ENCODE data around the gene FARS2. TPM values are rescaled to one million over a fixed set of nuclear protein-coding genes. Genes with fewer than 3 reads are reported as not detected.

Gene FARS2
- total RNA-seq, 1 donor from 2014 or later: 23.3 TPM

DNA sequence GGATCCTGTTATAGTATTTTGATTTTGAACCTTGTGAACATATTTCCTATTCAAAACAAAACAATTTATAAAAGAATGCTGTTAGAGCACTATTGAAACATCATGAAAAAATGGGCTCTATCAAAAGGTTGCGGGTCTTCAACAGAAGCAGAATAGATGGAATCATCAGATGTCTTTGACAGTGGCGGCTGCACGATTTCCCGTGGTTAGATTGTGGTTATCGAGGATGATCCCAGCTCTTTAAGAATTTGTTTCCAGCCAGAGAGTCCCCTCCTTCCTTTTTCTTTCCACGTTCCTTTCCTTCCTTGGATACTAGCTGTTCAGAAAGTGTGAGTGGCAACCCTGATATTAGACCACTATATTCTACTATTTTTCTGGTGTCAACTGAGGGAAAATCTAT lies 163.4 kb downstream of the FARS2 start:
- TF ChIP-seq, protein P1, sequence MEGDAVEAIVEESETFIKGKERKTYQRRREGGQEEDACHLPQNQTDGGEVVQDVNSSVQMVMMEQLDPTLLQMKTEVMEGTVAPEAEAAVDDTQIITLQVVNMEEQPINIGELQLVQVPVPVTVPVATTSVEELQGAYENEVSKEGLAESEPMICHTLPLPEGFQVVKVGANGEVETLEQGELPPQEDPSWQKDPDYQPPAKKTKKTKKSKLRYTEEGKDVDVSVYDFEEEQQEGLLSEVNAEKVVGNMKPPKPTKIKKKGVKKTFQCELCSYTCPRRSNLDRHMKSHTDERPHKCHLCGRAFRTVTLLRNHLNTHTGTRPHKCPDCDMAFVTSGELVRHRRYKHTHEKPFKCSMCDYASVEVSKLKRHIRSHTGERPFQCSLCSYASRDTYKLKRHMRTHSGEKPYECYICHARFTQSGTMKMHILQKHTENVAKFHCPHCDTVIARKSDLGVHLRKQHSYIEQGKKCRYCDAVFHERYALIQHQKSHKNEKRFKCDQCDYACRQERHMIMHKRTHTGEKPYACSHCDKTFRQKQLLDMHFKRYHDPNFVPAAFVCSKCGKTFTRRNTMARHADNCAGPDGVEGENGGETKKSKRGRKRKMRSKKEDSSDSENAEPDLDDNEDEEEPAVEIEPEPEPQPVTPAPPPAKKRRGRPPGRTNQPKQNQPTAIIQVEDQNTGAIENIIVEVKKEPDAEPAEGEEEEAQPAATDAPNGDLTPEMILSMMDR (conservative IDR thresholded peaks at IDR 0.05): no peak
- Mint-ChIP-seq H3K4me3 (no peak overlapping the region), H3K27ac (ENCODE audit: unreplicated experiment) (no peak overlapping the region), H3K27me3 (ENCODE audit: low read depth) (no peaks in the 10 kb centered on the region), H3K9me3 (no peaks in the 10 kb centered on the region), H3K36me3 (ENCODE audit: low read depth) (peaks cover 15% of the 10 kb centered on the region), H3K4me1 (peaks cover 4% of the 10 kb centered on the region)
- no peak for DNase-seq (ENCODE audit: low read depth, low spot score)

DNA sequence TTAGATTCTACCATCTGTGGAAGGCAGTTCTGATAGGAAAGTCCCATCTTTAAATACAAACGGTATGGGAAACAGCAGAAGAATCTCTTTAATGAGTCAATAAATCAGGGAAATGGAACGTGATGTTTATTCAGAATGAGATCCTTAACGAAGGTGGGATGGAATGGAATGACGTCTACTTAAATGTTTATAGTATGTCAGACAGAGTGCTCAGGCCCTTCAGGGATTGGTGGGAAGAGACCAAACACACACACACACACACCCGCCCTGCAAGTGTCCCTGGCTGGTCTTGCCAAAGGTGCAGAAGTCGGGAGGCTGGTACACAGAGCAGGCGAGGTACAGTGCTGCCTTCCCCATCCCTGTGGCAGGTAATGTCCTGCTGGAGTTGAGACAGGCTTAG lies 164.0 kb downstream of the FARS2 start:
- Mint-ChIP-seq H3K4me3 (no peak overlapping the region), H3K4me1 (peaks cover 4% of the 10 kb centered on the region), H3K36me3 (ENCODE audit: low read depth) (peaks cover 10% of the 10 kb centered on the region), H3K27me3 (ENCODE audit: low read depth) (no peaks in the 10 kb centered on the region), H3K9me3 (no peaks in the 10 kb centered on the region), H3K27ac (ENCODE audit: unreplicated experiment) (peak overlapping the region; percentile 80)
- TF ChIP-seq, protein P1 (conservative IDR thresholded peaks at IDR 0.05): no peak
- DNase-seq (ENCODE audit: low read depth, low spot score): no peak

GRCh38 chr6:5425797-5426196 lies 164.5 kb downstream of the FARS2 start:
- no peak overlapping the region for H3K27ac Mint-ChIP-seq (ENCODE audit: unreplicated experiment)
- H3K9me3 Mint-ChIP-seq: no peaks in the 10 kb centered on the region
- peaks cover 4% of the 10 kb centered on the region for H3K4me1 Mint-ChIP-seq
- no peak overlapping the region for H3K4me3 Mint-ChIP-seq
- H3K27me3 Mint-ChIP-seq (ENCODE audit: low read depth): no peaks in the 10 kb centered on the region
- peaks cover 10% of the 10 kb centered on the region for H3K36me3 Mint-ChIP-seq (ENCODE audit: low read depth)
- TF ChIP-seq, protein P1 (conservative IDR thresholded peaks at IDR 0.05): no peak
- no peak for DNase-seq (ENCODE audit: low read depth, low spot score)

- DNase-seq (ENCODE audit: low read depth, low spot score): no peak
- TF ChIP-seq, protein P1 (conservative IDR thresholded peaks at IDR 0.05): no peak
- H3K4me1 Mint-ChIP-seq: no peaks in the 10 kb centered on the region
- no peak overlapping the region for H3K27ac Mint-ChIP-seq (ENCODE audit: unreplicated experiment)
- H3K9me3 Mint-ChIP-seq: no peaks in the 10 kb centered on the region
- no peak overlapping the region for H3K4me3 Mint-ChIP-seq
- no peaks in the 10 kb centered on the region for H3K27me3 Mint-ChIP-seq (ENCODE audit: low read depth)
- H3K36me3 Mint-ChIP-seq (ENCODE audit: low read depth): no peaks in the 10 kb centered on the region
Observed at GRCh38 chr6:5427586-5427985, 166.3 kb downstream of the FARS2 start.

DNA sequence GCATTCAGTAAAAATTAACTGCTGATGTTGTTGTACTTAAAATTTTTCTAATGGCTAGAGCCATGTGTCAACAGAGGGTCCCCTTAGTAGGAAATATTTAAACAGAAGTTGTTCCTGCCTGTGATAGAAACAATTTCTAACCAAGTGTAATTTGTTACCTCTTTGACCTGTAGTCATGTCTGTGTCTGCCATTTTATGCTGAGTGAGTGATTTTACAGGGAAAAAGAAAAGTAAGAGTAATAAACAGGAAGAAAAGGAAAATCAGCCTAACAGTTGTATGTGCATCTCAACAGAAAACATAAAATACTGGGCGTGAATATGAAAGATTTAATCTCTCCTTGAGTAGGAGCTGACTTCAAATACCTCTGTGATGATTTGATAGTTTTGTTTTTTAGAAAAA lies 172.0 kb downstream of the FARS2 start:
- peaks cover 7% of the 10 kb centered on the region for H3K36me3 Mint-ChIP-seq (ENCODE audit: low read depth)
- peaks cover 5% of the 10 kb centered on the region for H3K9me3 Mint-ChIP-seq
- TF ChIP-seq, protein P1 (conservative IDR thresholded peaks at IDR 0.05): no peak
- H3K4me3 Mint-ChIP-seq: no peak overlapping the region
- no peak overlapping the region for H3K27ac Mint-ChIP-seq (ENCODE audit: unreplicated experiment)
- no peaks in the 10 kb centered on the region for H3K4me1 Mint-ChIP-seq
- DNase-seq (ENCODE audit: low read depth, low spot score): no peak
- H3K27me3 Mint-ChIP-seq (ENCODE audit: low read depth): no peaks in the 10 kb centered on the region

DNA sequence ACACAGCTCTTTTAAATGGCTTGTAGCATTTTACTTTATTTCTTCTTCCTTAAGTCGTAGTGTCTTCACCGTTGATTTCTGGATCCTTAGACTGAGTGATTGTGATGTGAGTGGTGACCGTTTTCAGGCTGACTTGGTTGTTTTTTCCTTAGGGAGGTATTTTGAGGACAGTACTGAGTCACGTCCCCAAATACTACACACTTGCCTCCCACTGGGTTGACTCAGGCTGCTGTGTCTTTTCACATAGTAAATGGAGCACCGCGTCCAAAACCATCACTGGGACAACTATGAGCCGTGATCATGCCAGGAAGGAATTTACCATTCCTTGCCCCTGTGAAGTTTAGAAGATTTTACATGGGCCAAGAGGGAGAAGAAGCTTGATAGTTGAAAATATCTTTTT lies 174.1 kb downstream of the FARS2 start:
- TF ChIP-seq, protein P1 (conservative IDR thresholded peaks at IDR 0.05): no peak
- H3K27ac Mint-ChIP-seq (ENCODE audit: unreplicated experiment): no peak overlapping the region
- no peaks in the 10 kb centered on the region for H3K27me3 Mint-ChIP-seq (ENCODE audit: low read depth)
- H3K9me3 Mint-ChIP-seq: peaks cover 5% of the 10 kb centered on the region
- no peaks in the 10 kb centered on the region for H3K4me1 Mint-ChIP-seq
- peaks cover 10% of the 10 kb centered on the region for H3K36me3 Mint-ChIP-seq (ENCODE audit: low read depth)
- no peak for DNase-seq (ENCODE audit: low read depth, low spot score)
- no peak overlapping the region for H3K4me3 Mint-ChIP-seq

Measured in neural crest cell (in vitro differentiated cells).